ENCODE results near the gene GRIN3B. TPM values are rescaled to one million over a fixed set of nuclear protein-coding genes. Genes with fewer than 3 reads are reported as not detected.

GRIN3B gene
- total RNA-seq, 4 donors from 2014 or later: 0.24 TPM; not detected in 3

DNA sequence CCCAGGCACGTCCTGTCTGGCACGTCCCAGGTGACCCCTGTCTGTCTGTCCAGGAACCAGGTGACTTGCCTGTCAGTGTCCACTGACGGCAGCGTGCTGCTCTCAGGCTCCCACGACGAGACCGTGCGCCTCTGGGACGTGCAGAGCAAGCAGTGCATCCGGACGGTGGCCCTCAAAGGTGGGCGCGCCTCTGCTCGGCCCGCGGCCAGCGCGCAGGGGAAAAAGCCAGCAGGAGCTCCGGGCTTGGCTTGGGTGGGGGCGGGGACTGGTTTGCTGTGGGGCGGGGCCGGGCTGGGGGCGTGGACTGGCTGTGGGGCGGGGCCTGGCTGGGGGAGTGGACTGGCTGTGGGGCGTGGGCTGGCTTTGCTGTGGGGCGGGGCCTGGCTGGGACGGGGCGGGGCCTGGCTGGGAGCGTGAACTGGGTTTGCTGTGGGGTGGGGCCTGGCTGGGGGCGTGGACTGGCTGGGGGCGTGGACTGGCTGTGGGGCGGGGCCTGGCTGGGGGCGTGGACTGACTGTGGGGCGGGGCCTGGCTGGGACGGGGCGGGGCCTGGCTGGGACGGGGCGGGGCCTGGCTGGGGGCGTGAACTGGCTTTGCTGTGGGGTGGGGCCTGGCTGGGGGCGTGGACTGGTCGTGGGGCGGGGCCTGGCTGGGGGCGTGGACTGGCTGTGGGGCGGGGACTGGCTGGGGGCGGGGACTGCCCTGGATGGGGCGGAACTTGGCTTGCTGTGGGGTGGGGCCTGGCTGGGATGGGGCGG lies 8.9 kb upstream of the GRIN3B start:
- no peak for TF ChIP-seq CTCF (IDR thresholded peaks at IDR 0.05)
- no peak for ATAC-seq (ENCODE audit: low FRiP score)
- DNase-seq (ENCODE audit: low spot score): no peak

DNA sequence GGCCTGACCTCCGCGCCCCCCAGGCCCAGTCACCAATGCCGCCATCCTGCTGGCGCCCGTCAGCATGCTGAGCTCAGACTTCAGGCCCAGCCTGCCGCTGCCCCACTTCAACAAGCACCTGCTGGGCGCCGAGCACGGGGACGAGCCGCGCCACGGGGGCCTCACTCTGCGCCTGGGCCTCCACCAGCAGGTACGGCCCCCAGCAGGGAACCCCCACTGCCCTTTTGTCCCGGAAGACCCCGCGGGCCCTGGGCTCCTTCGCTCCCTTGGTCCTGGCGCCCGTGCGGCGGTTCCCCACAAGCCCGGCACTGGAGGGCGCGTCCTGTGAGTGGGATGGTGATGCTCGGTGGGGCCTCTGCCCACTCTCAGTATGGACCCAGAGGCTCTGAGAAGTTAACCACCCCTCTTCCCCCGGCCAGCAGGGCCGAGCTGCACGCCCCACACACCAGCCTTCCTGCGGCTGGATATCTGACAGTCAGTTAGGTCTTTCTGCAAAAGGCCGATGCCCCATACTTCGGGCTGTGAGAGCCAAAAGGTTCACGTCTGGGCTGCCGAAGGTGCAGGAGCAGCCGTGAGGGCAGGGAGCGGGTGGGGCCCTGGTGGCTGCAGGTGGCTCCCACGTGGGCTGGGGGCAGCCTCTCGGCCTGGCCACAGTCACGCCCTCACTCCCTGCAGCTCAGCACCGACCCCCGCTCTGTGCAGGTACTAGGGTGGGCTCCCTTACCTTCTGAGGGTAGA lies 8.1 kb upstream of the GRIN3B start:
- no peak for DNase-seq (ENCODE audit: low spot score)
- ATAC-seq (ENCODE audit: low FRiP score): no peak
- TF ChIP-seq CTCF (IDR thresholded peaks at IDR 0.05): no peak

- ATAC-seq (ENCODE audit: low FRiP score) (no peak), DNase-seq (ENCODE audit: low spot score) (no peak)
- TF ChIP-seq CTCF (IDR thresholded peaks at IDR 0.05): no peak
Measured at GRCh38 chr19:992670-993055, 7.6 kb upstream of the GRIN3B start.

GRCh38 chr19:993361-993830 lies 6.8 kb upstream of the GRIN3B start:
- DNase-seq (ENCODE audit: low spot score) (no peak), ATAC-seq (ENCODE audit: low FRiP score) (no peak)
- TF ChIP-seq CTCF (IDR thresholded peaks at IDR 0.05): no peak

- no peak for TF ChIP-seq CTCF (IDR thresholded peaks at IDR 0.05)
- DNase-seq (ENCODE audit: low spot score) (no peak), ATAC-seq (ENCODE audit: low FRiP score) (no peak)
Measured at GRCh38 chr19:993831-994393, 6.3 kb upstream of the GRIN3B start.

GRCh38 chr19:994516-994915 lies 5.7 kb upstream of the GRIN3B start:
- DNase-seq (ENCODE audit: low spot score) (no peak), ATAC-seq (ENCODE audit: low FRiP score) (no peak)
- no peak for TF ChIP-seq CTCF (IDR thresholded peaks at IDR 0.05)
